ENCODE measurements around the gene UBE2F.
A peak's percentile ranks its signal among the peaks of the same experiment; 100 is the strongest.
"Not testable (repeated sequence)": the region's sequence is repeated elsewhere in the genome, so short reads cannot be mapped to it uniquely, and the experiment has no call there.

The UBE2F gene

GRCh38 chr2:238055841-238056240 is 89.0 kb downstream of the UBE2F start:
- DNase-seq (ENCODE audit: low read depth), result no peak
- no peak overlapping the region for H3K4me3 ChIP-seq (ENCODE audit: low read depth, low read length)
- no peak for TF ChIP-seq CTCF (IDR thresholded peaks at IDR 0.05; ENCODE audit: low read depth, low read length, missing control alignments)

GRCh38 chr2:238057696-238058575 is 91.1 kb downstream of the UBE2F start:
- not testable (repeated sequence) for H3K4me3 ChIP-seq (ENCODE audit: low read depth, low read length); DNase-seq (ENCODE audit: low read depth)

- no peak for DNase-seq (ENCODE audit: low read depth)
- TF ChIP-seq CTCF (IDR thresholded peaks at IDR 0.05; ENCODE audit: low read depth, low read length, missing control alignments), result no peak
- H3K4me3 ChIP-seq (ENCODE audit: low read depth, low read length), result peak overlapping the region; percentile 98; the same call in 1 of the 2 replicates
Measured at GRCh38 chr2:238059505-238059904, 92.7 kb downstream of the UBE2F start.

- H3K4me3 ChIP-seq (ENCODE audit: low read depth, low read length), result peak overlapping the region; percentile 98
- DNase-seq (ENCODE audit: low read depth), result no peak
- no peak for TF ChIP-seq CTCF (IDR thresholded peaks at IDR 0.05; ENCODE audit: low read depth, low read length, missing control alignments)
Measured at GRCh38 chr2:238060096-238060541, 93.3 kb downstream of the UBE2F start.

- TF ChIP-seq CTCF (IDR thresholded peaks at IDR 0.05; ENCODE audit: low read depth, low read length, missing control alignments), result no peak
- DNase-seq (ENCODE audit: low read depth), result peak; percentile 81
- H3K4me3 ChIP-seq (ENCODE audit: low read depth, low read length), result peak within 1 kb of the TSS; percentile 98
Measured at GRCh38 chr2:238060542-238061314, 93.9 kb downstream of the UBE2F start, which contains the start of gene SCLY. Gene SCLY, plus strand, starts transcription at chr2:238061001. Its CDS starts 54 bp downstream, at chr2:238061055.

- TF ChIP-seq CTCF (IDR thresholded peaks at IDR 0.05; ENCODE audit: low read depth, low read length, missing control alignments), result no peak
- H3K4me3 ChIP-seq (ENCODE audit: low read depth, low read length), result peak overlapping the region; percentile 98
- no peak for DNase-seq (ENCODE audit: low read depth)
Measured at GRCh38 chr2:238061315-238062202, 94.7 kb downstream of the UBE2F start.

Measured in GM12864 (cell line).